ENCODE results near the gene MAD1L1. TPM values are rescaled to one million over a fixed set of nuclear protein-coding genes. Genes with fewer than 3 reads are reported as not detected.

MAD1L1 gene
- total RNA-seq, 1 donor from 2014 or later = 54.0 TPM

DNA sequence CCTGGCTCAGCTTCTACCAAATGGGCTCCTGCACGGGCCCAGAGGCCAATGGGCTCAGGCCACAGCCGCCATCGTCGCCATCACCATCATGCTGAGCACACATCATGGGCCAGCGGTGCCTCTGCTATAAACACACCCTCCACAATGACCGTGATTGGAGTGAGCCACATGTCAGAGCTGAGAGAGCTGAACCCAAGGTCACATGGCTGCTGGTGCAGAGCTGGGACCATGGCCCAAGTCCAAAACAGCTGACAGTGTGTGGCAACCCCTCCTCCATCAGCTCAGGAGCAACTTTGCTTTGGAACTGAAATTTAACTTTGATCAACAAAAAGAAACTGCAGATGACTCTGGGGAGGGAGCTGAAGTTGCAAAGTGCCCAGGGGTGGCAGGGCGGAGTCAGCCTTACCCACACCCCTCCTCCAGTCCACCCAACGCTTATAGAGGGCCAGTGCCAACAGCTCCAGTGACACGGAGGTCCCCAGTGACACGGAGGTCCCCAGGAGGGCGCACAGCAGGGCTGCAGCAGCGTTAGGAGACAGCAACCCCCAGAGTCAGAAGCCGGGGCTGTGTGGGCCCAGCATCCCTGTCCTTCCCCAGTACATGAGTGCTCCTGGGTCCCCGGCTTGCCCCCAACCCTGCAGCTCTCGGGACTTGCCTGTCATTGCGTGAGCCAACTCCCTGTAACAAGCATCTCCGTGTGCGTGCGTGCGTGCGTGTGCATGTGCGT is 313.0 kb downstream of the MAD1L1 start:
- Mint-ChIP-seq H3K27ac (no peak overlapping the region), H3K9me3 (no peaks in the 10 kb centered on the region), H3K4me3 (peak overlapping the region; percentile 82), H3K4me1 (peaks cover 42% of the 10 kb centered on the region), H3K36me3 (ENCODE audit: low read depth) (peaks cover 35% of the 10 kb centered on the region), H3K27me3 (peaks cover 22% of the 10 kb centered on the region)
- DNase-seq = no peak
- intact Hi-C loops (cut with micrococcal nuclease) = loop anchor here (5.0 kb wide), 1 partner anchor 118 kb away; no protein-coding TSS in a partner anchor

- intact Hi-C loops (cut with micrococcal nuclease) = no loop called here
- Mint-ChIP-seq H3K27me3 (peaks cover 17% of the 10 kb centered on the region), H3K4me3 (no peak overlapping the region), H3K4me1 (peaks cover 36% of the 10 kb centered on the region), H3K36me3 (ENCODE audit: low read depth) (peaks cover 30% of the 10 kb centered on the region), H3K27ac (no peak overlapping the region), H3K9me3 (no peaks in the 10 kb centered on the region)
- DNase-seq = no peak
These were observed 313.7 kb downstream of the MAD1L1 start for GRCh38 chr7:1918881-1919525.

- Mint-ChIP-seq H3K9me3 (no peaks in the 10 kb centered on the region), H3K4me1 (peaks cover 32% of the 10 kb centered on the region), H3K4me3 (no peak overlapping the region), H3K36me3 (ENCODE audit: low read depth) (peaks cover 24% of the 10 kb centered on the region), H3K27me3 (peaks cover 15% of the 10 kb centered on the region), H3K27ac (no peak overlapping the region)
- no peak for DNase-seq
- intact Hi-C loops (cut with micrococcal nuclease) = no loop called here
These were observed 314.6 kb downstream of the MAD1L1 start for GRCh38 chr7:1918063-1918645.

GRCh38 chr7:1917221-1918062 is 315.3 kb downstream of the MAD1L1 start:
- Mint-ChIP-seq H3K9me3 (no peaks in the 10 kb centered on the region), H3K36me3 (ENCODE audit: low read depth) (peaks cover 21% of the 10 kb centered on the region), H3K27me3 (peaks cover 12% of the 10 kb centered on the region), H3K4me3 (no peak overlapping the region), H3K4me1 (peaks cover 25% of the 10 kb centered on the region), H3K27ac (no peak overlapping the region)
- intact Hi-C loops (cut with micrococcal nuclease) = no loop called here
- DNase-seq = no peak

DNA sequence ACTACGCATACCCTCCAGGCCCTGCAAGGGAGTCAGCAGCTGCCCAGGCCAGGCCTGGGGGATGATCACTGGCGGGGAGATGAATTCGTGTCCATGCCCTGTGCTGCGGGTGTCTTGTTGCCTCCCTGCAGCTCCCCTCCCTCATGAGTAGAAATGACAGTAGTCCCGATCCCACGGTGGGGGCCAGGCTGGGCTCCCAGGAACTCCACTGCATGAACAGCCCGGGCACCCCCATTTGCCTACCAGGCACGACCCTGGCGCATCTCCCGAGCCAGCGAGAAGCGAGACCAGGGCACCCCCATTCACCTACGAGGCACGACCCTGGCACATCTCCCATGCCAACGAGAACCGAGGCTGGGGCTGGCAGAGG is 316.2 kb downstream of the MAD1L1 start:
- H3K36me3 Mint-ChIP-seq (ENCODE audit: low read depth) = peaks cover 16% of the 10 kb centered on the region
- no peaks in the 10 kb centered on the region for H3K9me3 Mint-ChIP-seq
- H3K4me1 Mint-ChIP-seq = peaks cover 16% of the 10 kb centered on the region
- no peak overlapping the region for H3K27ac Mint-ChIP-seq
- DNase-seq = no peak
- H3K4me3 Mint-ChIP-seq = no peak overlapping the region
- H3K27me3 Mint-ChIP-seq = peaks cover 12% of the 10 kb centered on the region
- intact Hi-C loops (cut with micrococcal nuclease) = no loop called here

GRCh38 chr7:1915956-1916600 is 316.7 kb downstream of the MAD1L1 start:
- peaks cover 16% of the 10 kb centered on the region for H3K4me1 Mint-ChIP-seq
- peaks cover 12% of the 10 kb centered on the region for H3K27me3 Mint-ChIP-seq
- no peak for DNase-seq
- intact Hi-C loops (cut with micrococcal nuclease) = no loop called here
- peaks cover 16% of the 10 kb centered on the region for H3K36me3 Mint-ChIP-seq (ENCODE audit: low read depth)
- no peak overlapping the region for H3K4me3 Mint-ChIP-seq
- H3K9me3 Mint-ChIP-seq = no peaks in the 10 kb centered on the region
- no peak overlapping the region for H3K27ac Mint-ChIP-seq

DNA sequence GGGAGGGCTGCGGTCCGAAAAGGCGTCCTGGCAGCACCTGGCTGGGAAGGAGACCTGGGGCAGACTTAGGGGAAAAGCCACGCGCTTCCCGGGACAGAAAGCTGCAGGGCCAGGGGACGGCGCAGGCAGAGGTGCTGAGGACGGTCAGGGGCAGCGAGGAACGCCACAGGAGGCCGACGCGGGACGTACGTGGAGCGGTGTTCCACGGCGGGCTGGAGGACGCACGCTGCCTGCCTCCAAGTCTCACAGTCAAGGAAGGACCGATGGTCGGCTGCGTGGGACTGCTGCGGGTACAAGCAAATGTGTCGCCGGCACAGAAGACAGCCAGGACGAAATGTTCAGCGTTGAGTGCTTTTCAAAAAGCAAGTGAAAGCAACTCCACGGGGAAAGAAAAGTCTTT is 317.4 kb downstream of the MAD1L1 start:
- Mint-ChIP-seq H3K27me3 (peaks cover 7% of the 10 kb centered on the region), H3K9me3 (no peaks in the 10 kb centered on the region), H3K36me3 (ENCODE audit: low read depth) (peaks cover 11% of the 10 kb centered on the region), H3K4me1 (peaks cover 10% of the 10 kb centered on the region), H3K27ac (no peak overlapping the region), H3K4me3 (no peak overlapping the region)
- DNase-seq = no peak
- intact Hi-C loops (cut with micrococcal nuclease) = no loop called here

DNA sequence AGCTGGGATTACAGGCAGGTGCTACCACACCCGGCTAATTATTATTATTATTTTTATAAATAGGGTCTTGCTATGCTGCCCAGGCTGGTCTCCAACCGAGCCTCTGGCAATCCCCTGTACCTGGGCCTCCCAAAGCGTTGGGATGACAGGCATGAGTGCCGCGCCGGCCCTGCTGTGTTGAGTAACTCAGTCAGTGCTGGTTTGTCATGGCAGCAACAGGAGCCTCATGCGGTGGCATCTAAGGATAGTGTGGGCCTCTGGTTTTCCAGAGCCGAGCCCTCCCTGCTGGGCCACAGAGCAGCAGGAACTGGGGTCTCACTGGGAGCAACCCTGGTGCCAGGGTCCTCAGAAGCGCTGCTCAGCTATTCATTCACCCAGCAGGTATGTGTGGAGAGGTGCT is 318.0 kb downstream of the MAD1L1 start:
- Mint-ChIP-seq H3K4me3 (no peak overlapping the region), H3K36me3 (ENCODE audit: low read depth) (peaks cover 7% of the 10 kb centered on the region), H3K4me1 (peaks cover 4% of the 10 kb centered on the region), H3K27me3 (peaks cover 3% of the 10 kb centered on the region), H3K27ac (no peak overlapping the region), H3K9me3 (no peaks in the 10 kb centered on the region)
- DNase-seq = no peak
- intact Hi-C loops (cut with micrococcal nuclease) = no loop called here

- peaks cover 4% of the 10 kb centered on the region for H3K36me3 Mint-ChIP-seq (ENCODE audit: low read depth)
- no peak overlapping the region for H3K4me3 Mint-ChIP-seq
- H3K4me1 Mint-ChIP-seq = no peaks in the 10 kb centered on the region
- no peaks in the 10 kb centered on the region for H3K27me3 Mint-ChIP-seq
- H3K27ac Mint-ChIP-seq = no peak overlapping the region
- intact Hi-C loops (cut with micrococcal nuclease) = no loop called here
- H3K9me3 Mint-ChIP-seq = no peaks in the 10 kb centered on the region
- DNase-seq = no peak
These were observed 318.4 kb downstream of the MAD1L1 start for GRCh38 chr7:1914321-1914720.

DNA sequence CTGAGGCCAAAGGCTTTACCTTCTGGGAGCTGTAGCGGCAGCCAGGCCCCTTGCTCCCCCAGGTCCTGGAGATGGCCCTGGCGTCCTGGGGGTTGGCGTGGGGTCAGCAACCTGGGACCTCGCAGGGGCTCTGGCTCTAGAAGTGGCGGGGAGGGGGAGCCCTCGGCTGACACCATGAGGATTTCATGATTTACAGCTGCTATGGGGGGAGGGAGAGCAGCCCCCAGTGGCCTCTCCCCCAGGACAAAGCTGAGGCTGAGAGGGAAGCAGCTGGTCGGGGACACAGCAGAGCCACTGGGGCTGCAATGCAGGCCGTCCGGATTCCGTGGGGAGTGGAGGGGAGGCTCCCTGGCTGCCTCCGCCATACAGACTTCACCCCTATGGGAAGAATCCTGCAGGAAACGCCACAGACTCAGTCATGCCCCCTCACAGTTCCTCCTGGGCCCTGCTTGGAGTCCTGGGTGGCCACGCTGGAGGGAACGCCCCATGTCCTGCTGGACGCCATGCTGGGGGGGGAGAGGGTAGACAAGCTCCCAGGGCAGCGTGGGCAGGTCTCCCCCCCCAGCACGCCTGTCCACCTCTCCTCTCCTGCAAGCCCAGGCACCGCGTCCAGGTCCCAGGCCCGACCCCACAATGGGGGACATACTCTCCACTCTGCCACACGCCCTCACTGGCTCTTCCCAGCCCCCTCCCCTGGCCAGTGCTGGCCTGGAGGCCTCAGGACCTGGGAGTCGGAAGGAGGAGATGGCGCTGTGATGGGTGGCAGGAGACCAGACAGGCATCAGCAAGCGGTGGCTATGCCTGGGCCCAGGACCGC is 319.1 kb downstream of the MAD1L1 start:
- no peak for DNase-seq
- Mint-ChIP-seq H3K4me1 (no peaks in the 10 kb centered on the region), H3K27ac (no peak overlapping the region), H3K4me3 (no peak overlapping the region), H3K36me3 (ENCODE audit: low read depth) (peaks cover 4% of the 10 kb centered on the region), H3K27me3 (no peaks in the 10 kb centered on the region), H3K9me3 (no peaks in the 10 kb centered on the region)
- intact Hi-C loops (cut with micrococcal nuclease) = no loop called here

DNA sequence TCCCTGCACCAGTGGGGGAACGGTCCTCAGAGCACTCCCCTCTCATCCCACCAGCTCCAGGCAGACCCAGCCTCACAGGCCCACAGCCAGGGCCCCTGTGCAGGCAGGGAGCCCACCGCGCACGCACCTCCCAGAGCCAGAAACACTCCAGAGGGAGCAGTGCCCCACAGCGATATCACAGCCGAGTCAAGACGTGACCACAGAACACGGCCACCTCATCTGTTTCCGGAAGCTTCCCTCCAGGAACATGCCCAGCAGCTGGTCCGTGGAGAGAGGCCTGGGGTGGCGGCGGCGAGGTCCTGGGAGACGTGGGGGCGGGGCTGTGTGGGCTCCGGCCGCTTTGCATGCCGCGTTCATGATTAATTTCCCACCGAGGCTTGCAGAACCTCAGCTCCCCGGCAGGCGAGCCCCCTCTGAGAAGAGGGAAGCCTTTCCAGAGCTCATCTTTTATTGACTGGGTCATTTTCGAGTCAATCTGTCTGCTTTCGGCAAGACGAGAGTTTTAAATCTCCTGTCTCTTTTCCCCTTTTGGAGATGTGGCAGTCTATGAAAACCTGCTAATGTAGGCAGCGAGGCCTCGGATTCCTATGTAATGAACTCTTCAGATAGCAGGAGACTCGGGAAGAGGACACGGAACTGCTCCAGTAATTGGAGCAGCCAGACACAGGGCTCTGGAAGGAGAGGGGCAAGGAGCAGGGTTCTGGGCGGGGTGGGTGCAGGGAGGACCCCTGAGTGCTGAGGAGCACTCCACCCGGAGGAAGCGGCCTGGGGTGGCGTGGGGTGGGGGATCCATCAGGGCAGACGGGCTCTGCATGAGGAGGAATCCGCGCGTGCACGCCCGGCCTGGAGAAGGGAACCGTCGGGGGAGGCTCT is 319.9 kb downstream of the MAD1L1 start:
- intact Hi-C loops (cut with micrococcal nuclease) = no loop called here
- H3K4me3 Mint-ChIP-seq = no peak overlapping the region
- H3K27ac Mint-ChIP-seq = no peak overlapping the region
- no peaks in the 10 kb centered on the region for H3K4me1 Mint-ChIP-seq
- H3K27me3 Mint-ChIP-seq = no peaks in the 10 kb centered on the region
- no peaks in the 10 kb centered on the region for H3K9me3 Mint-ChIP-seq
- peaks cover 4% of the 10 kb centered on the region for H3K36me3 Mint-ChIP-seq (ENCODE audit: low read depth)
- no peak for DNase-seq

- DNase-seq = no peak
- no peak overlapping the region for H3K27ac Mint-ChIP-seq
- H3K9me3 Mint-ChIP-seq = no peaks in the 10 kb centered on the region
- H3K27me3 Mint-ChIP-seq = no peaks in the 10 kb centered on the region
- peaks cover 4% of the 10 kb centered on the region for H3K36me3 Mint-ChIP-seq (ENCODE audit: low read depth)
- H3K4me3 Mint-ChIP-seq = no peak overlapping the region
- H3K4me1 Mint-ChIP-seq = no peaks in the 10 kb centered on the region
- intact Hi-C loops (cut with micrococcal nuclease) = no loop called here
These were observed 321.2 kb downstream of the MAD1L1 start for GRCh38 chr7:1911571-1911970.
